ENCODE measurements around the gene CPNE1.

Gene CPNE1

DNA sequence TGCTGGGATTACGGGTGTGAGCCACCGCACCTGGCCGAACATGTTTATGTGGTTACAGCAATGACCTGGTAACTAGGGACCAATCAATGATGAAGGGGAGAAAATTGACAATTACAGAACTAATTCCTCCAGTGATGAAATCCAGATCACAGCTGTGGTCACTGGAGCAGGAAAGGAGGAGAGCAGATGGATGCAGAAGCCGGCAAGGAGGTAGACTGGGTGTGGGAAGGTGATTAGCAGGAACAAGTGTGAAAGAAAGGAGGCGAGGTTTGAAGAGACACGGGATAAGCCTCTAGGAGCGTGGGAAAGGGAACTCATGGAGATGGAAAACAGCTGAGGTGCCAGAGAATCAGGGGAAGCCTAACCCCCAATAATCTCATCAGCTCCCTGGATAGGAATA is 66.2 kb downstream of the CPNE1 start:
- DNase-seq: no peak

DNA sequence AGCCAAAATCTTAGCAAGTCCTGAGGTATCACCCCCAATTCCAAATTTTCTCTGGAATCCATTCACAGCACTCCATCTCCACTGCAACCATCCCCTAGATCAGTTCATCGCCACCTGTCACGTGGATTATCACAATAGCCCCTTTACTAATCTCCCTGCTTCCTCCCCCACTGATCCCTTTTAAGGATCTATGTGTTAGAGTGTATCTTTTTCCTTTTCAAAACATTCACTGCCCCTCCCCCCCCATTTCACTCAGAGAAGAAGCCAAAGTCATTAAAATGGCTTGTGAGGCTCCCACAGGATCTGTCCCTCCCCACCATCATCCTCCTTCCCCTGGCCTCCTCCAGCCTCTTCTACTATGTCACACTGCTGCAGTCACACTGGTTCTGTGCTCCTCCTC is 67.5 kb downstream of the CPNE1 start:
- DNase-seq: no peak

DNA sequence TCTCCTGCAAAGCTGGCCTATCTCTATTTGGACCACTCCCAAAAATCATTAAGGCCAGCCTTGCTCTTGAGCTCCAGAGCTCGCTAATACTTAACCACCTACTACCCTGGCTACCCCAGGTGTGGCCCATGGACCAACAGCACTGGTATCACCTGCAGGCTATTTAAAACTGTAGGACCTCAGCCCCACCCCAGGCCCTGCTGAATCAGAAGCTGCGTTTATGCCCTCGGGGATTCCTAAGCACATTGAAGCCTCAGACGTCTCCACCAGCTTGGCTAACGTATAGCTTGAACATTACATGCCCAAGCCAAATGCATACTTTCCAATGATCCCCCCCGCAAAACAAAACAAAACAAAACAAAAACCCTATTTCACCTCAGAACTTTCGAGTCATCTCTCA is 68.8 kb downstream of the CPNE1 start:
- DNase-seq: no peak

DNA sequence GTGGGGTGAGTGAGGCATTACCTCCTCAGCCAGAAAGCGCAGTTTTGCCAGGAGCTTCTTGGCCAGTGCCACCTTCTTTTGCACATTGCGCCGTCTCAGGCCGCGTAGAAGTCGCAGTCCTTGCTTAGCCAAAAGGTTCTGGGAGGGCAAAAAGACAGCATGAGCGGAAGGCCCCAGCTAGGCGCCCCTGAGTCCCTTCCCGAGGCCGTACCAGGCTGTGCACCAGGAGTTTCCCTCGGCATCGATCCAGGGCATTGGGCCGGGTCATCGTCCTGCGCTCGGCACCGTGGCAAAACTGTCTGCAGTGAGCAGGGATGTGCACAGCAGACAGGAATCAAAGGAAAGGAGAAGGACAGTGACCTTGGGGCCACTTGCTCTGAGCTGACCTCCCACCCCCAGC is 69.2 kb downstream of the CPNE1 start:
- no peak for DNase-seq

DNA sequence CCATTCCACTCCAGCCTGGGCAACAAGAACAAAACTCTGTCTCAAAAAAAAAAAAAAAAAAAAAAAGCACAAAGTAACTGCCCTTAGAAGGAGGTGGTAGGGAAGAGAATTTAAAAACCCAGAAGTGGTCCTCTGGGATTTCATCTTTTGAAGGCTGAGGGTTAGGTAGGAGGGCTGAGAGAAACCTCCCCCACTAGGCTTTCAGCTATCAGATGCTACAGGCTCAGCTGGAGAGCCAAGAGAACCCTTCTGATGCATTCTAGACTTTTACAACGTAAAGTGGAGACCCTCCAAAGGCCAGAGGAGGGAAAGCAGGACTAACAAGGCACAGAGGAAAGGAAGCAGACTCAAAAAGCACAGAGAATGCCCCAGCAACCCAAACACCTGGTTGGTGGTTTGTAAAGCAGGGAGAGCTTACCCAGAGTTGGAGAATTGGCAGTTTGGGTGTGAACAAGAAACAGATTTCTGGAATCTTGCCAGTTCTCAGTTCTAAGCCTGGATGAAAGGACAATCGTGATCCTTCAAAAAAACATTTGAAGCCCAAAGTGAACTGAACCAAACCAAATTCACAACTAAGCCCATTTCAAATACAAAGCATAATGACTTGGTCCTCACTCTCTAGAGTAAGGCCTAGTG is 72.2 kb downstream of the CPNE1 start:
- no peak for DNase-seq

DNA sequence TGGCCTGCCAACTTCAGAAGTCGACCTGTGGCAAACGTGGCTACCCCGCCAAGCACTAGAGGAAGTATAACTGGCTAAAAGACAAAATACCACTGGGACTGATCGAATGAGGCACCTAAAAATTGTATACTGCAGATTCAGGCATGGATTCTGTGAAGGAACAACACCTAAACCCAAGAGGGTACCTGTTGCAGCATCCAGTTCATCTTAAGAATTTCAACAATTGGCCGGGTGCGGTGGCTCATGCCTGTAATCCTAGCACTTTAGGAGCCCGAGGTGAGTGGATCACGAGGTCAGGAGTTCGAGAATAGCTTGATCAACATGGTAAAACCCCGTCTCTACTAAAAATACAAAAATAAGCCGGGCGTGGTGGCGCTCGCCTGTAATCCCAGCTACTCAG is 76.3 kb downstream of the CPNE1 start:
- no peak for DNase-seq

DNA sequence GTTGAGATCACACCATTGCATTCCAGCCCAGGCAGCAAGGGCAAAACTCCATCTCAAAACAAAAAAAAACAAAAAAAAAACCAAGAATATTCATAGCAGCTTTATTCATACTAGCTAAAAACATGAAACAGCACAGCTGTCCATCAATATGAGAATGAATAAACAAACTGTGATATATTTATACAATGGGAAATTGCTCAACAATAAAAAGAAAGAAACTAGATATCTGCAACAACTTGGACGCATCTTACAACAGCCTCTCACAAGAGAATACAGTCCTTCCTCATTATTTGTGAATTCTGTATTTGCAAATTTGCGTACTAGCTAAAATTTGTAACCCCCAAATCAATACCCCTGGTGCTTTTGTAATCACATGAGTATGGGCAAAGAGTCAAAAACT is 77.3 kb downstream of the CPNE1 start:
- no peak for DNase-seq

DNA sequence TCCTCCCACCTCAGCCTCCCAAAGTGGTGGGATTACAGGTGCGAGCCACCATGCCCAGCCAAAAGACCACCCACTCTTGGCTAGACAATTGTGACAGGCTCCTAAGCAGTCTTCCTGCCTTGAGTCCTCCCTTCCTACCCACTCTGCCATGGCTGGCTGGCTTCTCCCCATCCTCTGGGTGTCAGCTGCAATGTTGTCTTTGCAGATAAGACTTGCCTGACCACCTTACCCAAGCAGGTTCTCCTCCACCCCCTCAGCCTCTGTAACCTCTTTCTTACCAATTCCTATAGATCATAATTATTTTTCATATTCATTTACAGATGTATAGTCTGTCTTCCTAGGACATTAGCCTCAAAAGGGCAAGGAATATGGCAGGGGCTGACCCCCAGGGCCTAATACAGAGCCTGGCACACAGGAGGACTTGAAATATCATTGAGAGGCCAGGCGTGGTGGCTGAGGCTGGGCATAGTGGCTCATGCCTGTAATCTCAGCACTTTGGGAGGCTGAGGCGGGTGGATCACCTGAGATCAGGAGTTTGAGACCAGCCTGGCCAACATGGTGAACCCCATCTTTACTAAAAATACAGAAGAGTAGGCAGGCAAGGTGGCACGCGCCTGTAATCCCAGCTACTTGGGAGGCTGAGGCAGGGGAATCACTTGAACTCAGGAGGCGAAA is 77.8 kb downstream of the CPNE1 start:
- no peak for DNase-seq

DNA sequence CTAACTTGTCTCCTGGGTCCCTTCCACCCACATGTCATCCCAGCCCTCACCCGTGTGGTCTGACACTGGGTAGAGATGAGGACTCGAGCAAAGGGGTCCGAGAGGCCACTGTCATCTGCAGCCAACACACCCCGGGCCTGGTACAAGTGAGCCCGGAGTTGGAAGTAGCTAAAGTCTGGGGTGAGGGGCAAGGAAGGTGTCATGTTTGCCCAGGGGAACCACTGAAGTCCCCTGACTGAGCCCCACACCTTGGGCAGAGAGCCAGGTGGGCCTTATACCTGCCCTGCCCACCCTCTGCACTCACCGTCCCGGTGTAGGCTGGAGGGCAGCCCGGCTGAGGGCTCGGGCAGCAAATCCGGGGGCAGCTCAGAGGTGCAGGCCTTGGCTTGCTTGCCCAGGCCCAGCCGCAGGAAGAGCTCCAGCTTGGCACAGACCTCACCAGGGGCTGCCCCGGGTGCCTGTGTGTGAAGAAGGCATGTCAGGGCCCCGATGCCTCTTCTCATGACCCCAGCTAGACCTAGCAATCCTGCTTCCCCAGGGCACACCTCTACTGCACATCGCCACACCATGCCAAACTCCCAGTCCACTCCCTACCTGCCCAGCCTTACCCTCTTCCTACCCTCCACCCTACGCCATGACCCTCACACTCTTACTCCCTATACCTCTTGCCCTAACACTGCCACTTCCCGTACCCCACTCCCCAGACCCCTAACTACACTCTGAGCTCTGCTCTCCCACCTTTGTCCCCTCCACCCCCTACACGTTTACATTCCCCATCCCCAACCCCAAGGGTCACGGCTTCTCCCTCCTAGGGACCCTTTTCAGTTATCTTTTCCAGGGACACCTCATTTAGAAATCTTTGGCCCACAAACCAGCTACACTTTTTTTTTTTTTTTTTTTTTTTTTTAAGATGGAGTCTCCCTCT is 80.8 kb downstream of the CPNE1 start:
- no peak for DNase-seq

DNA sequence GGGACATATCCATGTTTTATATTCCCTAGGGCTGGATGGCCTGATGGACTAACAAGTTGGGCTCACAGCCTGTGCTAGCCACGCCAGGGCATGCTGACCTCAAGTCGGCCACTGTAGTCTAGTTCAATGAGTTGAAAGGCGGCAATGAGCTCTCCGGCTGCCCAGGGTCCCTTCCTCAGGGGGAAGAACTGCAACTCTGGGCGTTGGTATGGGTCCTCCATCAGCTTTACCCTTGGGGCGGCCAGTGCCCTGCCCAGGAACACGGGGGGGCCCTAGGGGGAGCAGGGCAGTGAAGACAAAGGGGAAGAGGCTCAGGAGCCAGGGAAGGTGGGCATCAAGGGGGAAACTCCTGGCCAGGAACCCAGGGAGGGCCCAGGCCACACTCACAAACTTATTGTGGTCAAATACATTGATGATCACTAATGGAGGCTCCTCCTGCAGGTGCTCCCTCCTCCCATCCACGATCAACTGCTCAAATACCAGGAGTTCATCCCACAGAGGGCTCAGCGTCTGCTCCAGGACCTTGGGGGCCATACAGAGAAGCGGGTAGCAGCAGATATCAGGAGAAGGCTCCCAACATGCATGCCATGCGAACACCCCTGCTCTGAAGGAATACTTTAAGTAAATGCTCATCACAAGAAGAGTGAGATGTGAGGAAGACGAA is 81.8 kb downstream of the CPNE1 start:
- DNase-seq: no peak

DNA sequence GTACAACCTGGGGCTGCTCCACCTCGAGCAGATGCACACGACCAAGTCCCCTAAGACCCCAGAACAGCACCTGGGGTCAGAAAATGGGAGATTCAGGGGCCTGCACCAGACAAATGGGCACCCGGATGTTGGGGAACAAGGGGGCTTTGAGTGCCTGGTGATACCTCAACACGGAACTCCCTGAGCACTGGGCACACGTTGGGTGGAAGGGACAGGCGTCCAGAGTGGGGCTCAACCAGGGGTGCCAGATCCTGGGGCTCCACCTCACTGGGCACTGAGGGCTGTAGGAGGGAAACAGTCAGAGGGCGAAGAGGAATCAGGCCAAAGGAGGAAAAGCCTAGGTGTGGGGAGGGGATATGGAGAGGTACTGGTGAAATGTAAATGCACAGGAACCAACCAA is 82.6 kb downstream of the CPNE1 start:
- no peak for DNase-seq

DNA sequence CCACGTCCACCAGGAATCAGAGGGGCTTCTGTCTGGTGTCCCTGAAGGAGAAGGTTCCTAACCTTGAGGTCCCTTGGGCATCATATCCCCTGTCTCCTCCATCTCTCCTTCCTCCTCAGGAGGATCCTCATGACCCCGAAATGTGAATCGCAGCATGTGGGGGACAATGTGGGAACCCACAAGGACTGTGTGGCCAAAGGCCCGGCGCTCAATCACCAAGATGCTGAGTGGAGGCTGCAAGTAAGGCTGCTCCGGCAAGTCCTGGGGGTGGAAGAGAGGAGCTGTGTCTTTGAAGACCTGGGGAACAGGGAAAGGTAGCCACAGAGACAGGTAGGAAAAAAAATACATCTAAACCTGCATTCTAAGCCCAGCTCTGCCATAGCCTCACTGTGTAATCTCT is 85.5 kb downstream of the CPNE1 start:
- no peak for DNase-seq

DNA sequence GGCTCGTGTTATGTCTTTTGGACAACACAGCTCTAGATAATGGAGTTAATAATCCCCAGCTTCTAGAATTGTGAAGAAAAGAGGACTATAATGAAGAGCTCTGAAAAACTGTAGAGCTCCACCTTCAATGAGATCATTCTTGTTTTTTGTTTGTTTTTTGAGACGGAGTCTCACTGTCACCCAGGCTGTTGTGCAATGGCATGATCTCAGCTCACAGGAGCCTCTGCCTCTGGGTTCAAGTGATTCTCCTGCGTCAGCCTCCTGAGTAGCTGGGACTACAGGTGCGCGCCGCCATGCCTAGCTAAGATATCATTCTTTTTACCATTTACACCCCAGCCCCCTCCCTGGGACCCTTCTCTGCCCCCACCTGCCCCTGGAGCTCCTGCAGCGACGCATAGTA is 86.2 kb downstream of the CPNE1 start:
- no peak for DNase-seq

DNA sequence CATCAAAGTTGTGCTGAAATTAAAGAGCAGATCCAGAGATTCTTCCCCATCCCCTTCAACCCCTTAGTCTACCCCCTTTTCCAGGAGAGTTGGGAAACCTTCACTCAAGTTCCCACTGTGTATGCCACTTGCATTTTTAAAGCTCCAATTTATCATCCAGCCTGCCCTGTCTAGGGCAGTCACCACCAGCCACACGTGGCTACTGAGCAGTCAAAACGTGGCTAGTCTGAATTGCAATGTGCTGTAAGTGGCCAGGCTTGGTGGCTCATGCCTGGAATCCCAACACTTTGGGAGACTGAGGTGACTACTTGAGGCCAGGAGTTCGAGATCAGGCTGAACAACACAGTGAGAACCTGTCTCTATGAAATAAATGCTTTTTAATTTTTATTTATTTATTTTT is 87.9 kb downstream of the CPNE1 start:
- no peak for DNase-seq

All from NCI-H226 (cell line).